ENCODE measurements around the gene RASSF6. TPM values are rescaled to one million over a fixed set of nuclear protein-coding genes. Genes with fewer than 3 reads are reported as not detected.

Gene RASSF6
- total and polyA plus RNA-seq, 2 donors (not counting 1 experiment from before 2014, with no cell fraction given), result 1.4 to 13.1 TPM

DNA sequence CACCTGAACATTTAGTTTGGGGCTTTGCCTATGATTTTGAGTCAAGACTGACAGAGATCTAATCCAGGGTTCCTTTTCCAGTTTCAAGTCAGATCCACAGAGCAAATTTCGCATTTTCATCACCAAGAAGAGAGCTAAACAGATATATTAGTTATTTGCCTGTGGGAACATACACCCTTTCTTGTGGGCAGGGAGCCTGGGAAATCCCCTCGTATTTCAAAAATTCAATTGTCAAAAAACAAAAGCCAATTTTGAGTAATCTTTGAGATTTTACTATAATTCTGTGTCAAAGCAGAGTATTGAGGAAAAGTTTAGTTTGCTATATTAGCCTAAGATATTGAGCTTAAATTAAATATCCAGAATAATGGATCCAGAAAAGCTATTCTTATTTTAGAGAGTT, 82.1 kb downstream of the RASSF6 start:
- no peaks in the 10 kb centered on the region for H3K36me3 ChIP-seq (replicated peaks in 1 of 2; ENCODE audit: control extremely low read depth in 1 of 2, control insufficient read depth in 1 of 2, extremely low read depth in 1 of 2, insufficient read depth in 2 of 2, low read length in 1 of 2)
- no peaks in the 10 kb centered on the region for H4K20me1 ChIP-seq (ENCODE audit: control insufficient read depth, insufficient read depth, low read length, poor library complexity, severe bottlenecking)
- Mint-ChIP-seq H3K4me3 (no peak overlapping the region), H3K4me1 (no peaks in the 10 kb centered on the region), H3K9me3 (ENCODE audit: insufficient read depth) (no peaks in the 10 kb centered on the region), H3K27me3 (peaks cover 9% of the 10 kb centered on the region), H3K27ac (no peak overlapping the region)
- TF ChIP-seq EZH2 (IDR thresholded peaks at IDR 0.05; ENCODE audit: borderline replicate concordance, insufficient read depth, low read depth, low read length, poor library complexity, severe bottlenecking) (no peak), CTCF (IDR thresholded peaks at IDR 0.05) (no peak)
- ChIA-PET POLR2A (no interaction called here), CTCF (no interaction called here)
- no peak overlapping the region for H3K4me3 ChIP-seq (ENCODE audit: control extremely low read depth in 1 of 5, extremely low read depth in 1 of 5, insufficient read depth in 1 of 5, low read depth in 2 of 5, low read length in 4 of 5)
- no peak overlapping the region for H3K9ac ChIP-seq (ENCODE audit: low read length)
- H3K27ac ChIP-seq (ENCODE audit: low read length in 2 of 2), result no peak overlapping the region
- intact Hi-C loops (cut with micrococcal nuclease), result no loop called here
- no peaks in the 10 kb centered on the region for H3K4me1 ChIP-seq (ENCODE audit: control insufficient read depth in 2 of 2, insufficient read depth in 2 of 2, low read length in 2 of 2)
- DNase-seq, result no peak
- peaks cover 0 to 1% (median 0%) of the 10 kb centered on the region in 3 donors for H3K9me3 ChIP-seq (ENCODE audit: control extremely low read depth in 1 of 3, control insufficient read depth in 2 of 3, insufficient read depth in 1 of 3, low read length in 2 of 3)
- H2AFZ ChIP-seq (ENCODE audit: insufficient read depth, low read depth, low read length, poor library complexity, severe bottlenecking), result no peak overlapping the region
- no peak overlapping the region for H3K4me2 ChIP-seq (replicated peaks; ENCODE audit: low read depth, low read length, poor library complexity, severe bottlenecking)
- WGBS (ENCODE audit: insufficient coverage), result no CpG with 5 or more reads among the region's 2 CpGs
- H3K27me3 ChIP-seq (replicated peaks in 1 of 4; ENCODE audit: control extremely low read depth in 1 of 4, control insufficient read depth in 3 of 4, insufficient read depth in 4 of 4, low read length in 3 of 4), result peaks cover 0 to 3% (median 0%) of the 10 kb centered on the region in 4 experiments
- ATAC-seq (ENCODE audit: low read depth), result no peak
- no peaks in the 10 kb centered on the region for H3K79me2 ChIP-seq (ENCODE audit: control insufficient read depth, insufficient read depth, low read length)

DNA sequence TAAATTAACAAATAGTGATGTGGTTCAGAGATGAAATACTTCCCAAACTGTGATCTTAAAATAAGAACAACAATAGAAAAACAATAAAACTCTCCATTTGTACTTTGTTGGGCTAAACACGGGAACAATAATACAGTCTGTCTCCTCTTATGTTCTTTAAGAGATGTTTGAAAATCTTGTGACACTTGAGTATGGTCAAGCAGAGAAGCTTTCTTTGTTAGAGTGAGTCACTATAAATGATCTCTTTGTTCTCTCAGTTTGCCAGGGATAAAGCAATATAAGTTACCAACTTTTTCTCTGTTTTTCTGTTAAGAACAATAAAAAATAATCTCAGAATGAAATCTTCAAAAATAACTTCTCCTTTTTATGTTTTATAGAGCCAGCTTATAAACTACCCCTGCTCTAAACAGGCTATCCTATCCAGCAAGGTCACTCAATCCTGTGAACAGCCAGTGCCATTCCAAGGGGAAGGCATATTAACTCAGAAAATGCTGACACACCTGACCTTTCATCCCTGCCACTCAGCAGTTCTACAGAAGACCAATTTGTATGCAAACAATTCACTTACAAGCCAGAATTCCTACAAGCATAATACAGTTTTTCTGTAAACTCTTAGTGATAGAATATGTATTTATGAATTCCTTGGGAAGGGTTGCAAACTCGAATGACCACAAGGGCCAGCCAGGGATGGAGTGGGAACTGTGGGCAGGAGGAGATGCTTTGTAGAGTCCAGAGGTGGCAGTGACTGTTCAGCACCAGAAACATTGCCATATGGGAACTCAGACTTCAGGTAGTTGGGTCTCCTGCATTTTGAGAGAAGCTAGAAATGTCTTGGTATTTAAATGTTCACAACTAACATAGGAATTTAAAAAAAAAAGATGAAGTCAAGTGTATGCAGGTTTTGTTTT, 86.5 kb downstream of the RASSF6 start:
- Histone ChIP-seq H2AFZ (ENCODE audit: insufficient read depth, low read depth, low read length, poor library complexity, severe bottlenecking) (no peak overlapping the region), H3K9ac (ENCODE audit: low read length) (no peak overlapping the region), H3K27me3 (replicated peaks in 1 of 4; ENCODE audit: control extremely low read depth in 1 of 4, control insufficient read depth in 3 of 4, insufficient read depth in 4 of 4, low read length in 3 of 4) (peaks cover 0 to 2% (median 0%) of the 10 kb centered on the region in 4 experiments), H4K20me1 (ENCODE audit: control insufficient read depth, insufficient read depth, low read length, poor library complexity, severe bottlenecking) (no peaks in the 10 kb centered on the region), H3K36me3 (replicated peaks in 1 of 2; ENCODE audit: control extremely low read depth in 1 of 2, control insufficient read depth in 1 of 2, extremely low read depth in 1 of 2, insufficient read depth in 2 of 2, low read length in 1 of 2) (no peaks in the 10 kb centered on the region), H3K4me2 (replicated peaks; ENCODE audit: low read depth, low read length, poor library complexity, severe bottlenecking) (no peak overlapping the region), H3K27ac (ENCODE audit: low read length in 2 of 2) (no peak overlapping the region), H3K4me1 (ENCODE audit: control insufficient read depth in 2 of 2, insufficient read depth in 2 of 2, low read length in 2 of 2) (no peaks in the 10 kb centered on the region), H3K9me3 (ENCODE audit: control extremely low read depth in 1 of 3, control insufficient read depth in 2 of 3, insufficient read depth in 1 of 3, low read length in 2 of 3) (no peaks in the 10 kb centered on the region), H3K4me3 (ENCODE audit: control extremely low read depth in 1 of 5, extremely low read depth in 1 of 5, insufficient read depth in 1 of 5, low read depth in 2 of 5, low read length in 4 of 5) (no peak overlapping the region), H3K79me2 (ENCODE audit: control insufficient read depth, insufficient read depth, low read length) (no peaks in the 10 kb centered on the region)
- no peak overlapping the region for H3K27ac Mint-ChIP-seq
- ChIA-PET CTCF (interaction anchor here (1.3 kb wide), 1 partner anchor 10 kb away, joined by 4 read pairs; no protein-coding TSS in a partner anchor), POLR2A (no interaction called here)
- H3K9me3 Mint-ChIP-seq (ENCODE audit: insufficient read depth), result no peaks in the 10 kb centered on the region
- 67% methylated on average over 1 of the region's 2 CpGs for WGBS (ENCODE audit: insufficient coverage)
- no peak for DNase-seq
- peaks cover 9% of the 10 kb centered on the region for H3K27me3 Mint-ChIP-seq
- no peak overlapping the region for H3K4me3 Mint-ChIP-seq
- intact Hi-C loops (cut with micrococcal nuclease), result no loop called here
- TF ChIP-seq CTCF (IDR thresholded peaks at IDR 0.05) (no peak), EZH2 (IDR thresholded peaks at IDR 0.05; ENCODE audit: borderline replicate concordance, insufficient read depth, low read depth, low read length, poor library complexity, severe bottlenecking) (no peak)
- no peaks in the 10 kb centered on the region for H3K4me1 Mint-ChIP-seq
- ATAC-seq (ENCODE audit: low read depth), result no peak

All from B cell (primary cell).